SJSA1 (cell line): Measurements from ENCODE around the gene TOM1L1. TPM values are rescaled to one million over a fixed set of nuclear protein-coding genes. Genes with fewer than 3 reads are reported as not detected.

ENCODE experiments used
- DNase-seq, 2 experiments: peaks; one replicate each; pipeline ENCODE4 v3.0.0-alpha.2; 2015 to 2020; ENCODE audit warnings: low spot score in 2 of 2, low read depth in 1 of 2
- H3K27ac ChIP-seq: fragments of 250-450 bp; sonication (Bioruptor Pico); 2 replicates; pipeline ENCODE4 v1.5.1; 2020; ENCODE audit warnings: mild to moderate bottlenecking, moderate library complexity
- H3K27me3 ChIP-seq: fragments of 250-450 bp; sonication (Bioruptor Pico); replicated peaks from 2 replicates; pipeline ENCODE4 v1.5.1; 2020; ENCODE audit warnings: mild to moderate bottlenecking, moderate library complexity
- H3K36me3 ChIP-seq: fragments of 250-450 bp; sonication (Bioruptor Pico); 2 replicates; pipeline ENCODE4 v1.5.1; 2020; ENCODE audit warnings: mild to moderate bottlenecking
- H3K4me1 ChIP-seq: fragments of 250-450 bp; sonication (Bioruptor Pico); replicated peaks from 2 replicates; pipeline ENCODE4 v1.6.1; 2021; ENCODE audit warnings: mild to moderate bottlenecking
- H3K4me3 ChIP-seq: fragments of 250-450 bp; sonication (Bioruptor Pico); 2 replicates; pipeline ENCODE4 v1.5.1; 2020; ENCODE audit warnings: mild to moderate bottlenecking
- H3K9me3 ChIP-seq: fragments of 250-450 bp; sonication (Bioruptor Pico); replicated peaks from 2 replicates; pipeline ENCODE4 v1.5.1; 2020; ENCODE audit warnings: mild to moderate bottlenecking
- total RNA-seq: library from RNA; depleted of rRNA; stranded (reverse); fragments of >200 nt; shearing (Covaris generic); gene quantifications from 2 replicates; pipeline ENCODE4 v1.2.3, GENCODE V29; 2014

TOM1L1 gene
- total RNA-seq, 1 experiment from 2014 or later: 49.3 TPM

- Histone ChIP-seq H3K4me1 (no peaks in the 10 kb centered on the region), H3K27me3 (no peaks in the 10 kb centered on the region), H3K27ac (no peak overlapping the region), H3K9me3 (no peaks in the 10 kb centered on the region), H3K4me3 (no peak overlapping the region), H3K36me3 (no peaks in the 10 kb centered on the region)
- no peak for DNase-seq
These were observed 18.3 kb upstream of the TOM1L1 start for GRCh38 chr17:54882371-54882770.

GRCh38 chr17:54882950-54883349 is 17.7 kb upstream of the TOM1L1 start:
- no peaks in the 10 kb centered on the region for H3K4me1 ChIP-seq
- no peaks in the 10 kb centered on the region for H3K27me3 ChIP-seq
- no peaks in the 10 kb centered on the region for H3K36me3 ChIP-seq
- no peaks in the 10 kb centered on the region for H3K9me3 ChIP-seq
- H3K4me3 ChIP-seq: no peak overlapping the region
- DNase-seq: no peak
- H3K27ac ChIP-seq: no peak overlapping the region

- Histone ChIP-seq H3K36me3 (no peaks in the 10 kb centered on the region), H3K4me3 (no peak overlapping the region), H3K9me3 (no peaks in the 10 kb centered on the region), H3K27me3 (no peaks in the 10 kb centered on the region), H3K4me1 (no peaks in the 10 kb centered on the region), H3K27ac (no peak overlapping the region)
- no peak for DNase-seq
These were observed 16.7 kb upstream of the TOM1L1 start for GRCh38 chr17:54883939-54884338.

GRCh38 chr17:54887787-54888186 is 12.9 kb upstream of the TOM1L1 start:
- Histone ChIP-seq H3K36me3 (no peaks in the 10 kb centered on the region), H3K9me3 (no peaks in the 10 kb centered on the region), H3K27me3 (no peaks in the 10 kb centered on the region), H3K4me3 (no peak overlapping the region), H3K27ac (no peak overlapping the region), H3K4me1 (peaks cover 3% of the 10 kb centered on the region; the same call in 1 of the 2 replicates)
- no peak for DNase-seq

GRCh38 chr17:54888254-54888653 is 12.4 kb upstream of the TOM1L1 start:
- Histone ChIP-seq H3K27me3 (no peaks in the 10 kb centered on the region), H3K9me3 (no peaks in the 10 kb centered on the region), H3K4me3 (no peak overlapping the region), H3K4me1 (peaks cover 3% of the 10 kb centered on the region; the same call in 1 of the 2 replicates), H3K27ac (no peak overlapping the region), H3K36me3 (no peaks in the 10 kb centered on the region)
- DNase-seq: no peak

GRCh38 chr17:54888981-54889380 is 11.7 kb upstream of the TOM1L1 start:
- no peak for DNase-seq
- no peak overlapping the region for H3K27ac ChIP-seq

GRCh38 chr17:54891176-54891821 is 9.4 kb upstream of the TOM1L1 start:
- Histone ChIP-seq H3K4me1 (peaks cover 3% of the 10 kb centered on the region; the same call in 1 of the 2 replicates), H3K27me3 (no peaks in the 10 kb centered on the region), H3K4me3 (no peak overlapping the region), H3K27ac (no peak overlapping the region), H3K9me3 (no peaks in the 10 kb centered on the region), H3K36me3 (no peaks in the 10 kb centered on the region)
- peak; percentile 44 to 57 for DNase-seq

More at GRCh38 chr17:54888981-54889380, 11.7 kb upstream of the TOM1L1 start:
- Histone ChIP-seq H3K36me3 (no peaks in the 10 kb centered on the region), H3K9me3 (no peaks in the 10 kb centered on the region), H3K4me3 (no peak overlapping the region), H3K27me3 (no peaks in the 10 kb centered on the region), H3K4me1 (peaks cover 3% of the 10 kb centered on the region; the same call in 1 of the 2 replicates)

- Histone ChIP-seq H3K27ac (no peak overlapping the region), H3K4me1 (peaks cover 3% of the 10 kb centered on the region; the same call in 1 of the 2 replicates), H3K36me3 (no peaks in the 10 kb centered on the region), H3K4me3 (no peak overlapping the region), H3K27me3 (no peaks in the 10 kb centered on the region), H3K9me3 (no peaks in the 10 kb centered on the region)
- DNase-seq: no peak
These were observed 8.3 kb upstream of the TOM1L1 start for GRCh38 chr17:54892360-54892759.

- Histone ChIP-seq H3K9me3 (no peaks in the 10 kb centered on the region), H3K27me3 (0 out of 2 replicates have a peak, but pooled peaks cover 3% of the 10 kb centered on the region), H3K4me1 (peaks cover 12% of the 10 kb centered on the region), H3K4me3 (no peak overlapping the region), H3K27ac (no peak overlapping the region), H3K36me3 (no peaks in the 10 kb centered on the region; the same call in 1 of the 2 replicates)
- no peak for DNase-seq
These were observed 2.1 kb upstream of the TOM1L1 start for GRCh38 chr17:54898576-54898975.

- Histone ChIP-seq H3K4me1 (peaks cover 12% of the 10 kb centered on the region), H3K27me3 (0 out of 2 replicates have a peak, but pooled peaks cover 3% of the 10 kb centered on the region), H3K4me3 (no peak overlapping the region), H3K27ac (no peak overlapping the region), H3K9me3 (no peaks in the 10 kb centered on the region), H3K36me3 (no peaks in the 10 kb centered on the region; the same call in 1 of the 2 replicates)
- DNase-seq: no peak
These were observed 1.5 kb upstream of the TOM1L1 start for GRCh38 chr17:54899201-54899600.

GRCh38 chr17:54899721-54900456 is 763 bp upstream of the TOM1L1 start:
- H3K9me3 ChIP-seq: no peaks in the 10 kb centered on the region
- no peak for DNase-seq
- peaks cover 12% of the 10 kb centered on the region for H3K4me1 ChIP-seq
- H3K36me3 ChIP-seq: peaks cover 3% of the 10 kb centered on the region; the same call in 1 of the 2 replicates
- H3K4me3 ChIP-seq: peak overlapping the region; percentile 57
- H3K27ac ChIP-seq: no peak overlapping the region
- H3K27me3 ChIP-seq: 0 out of 2 replicates have a peak, but pooled peaks cover 3% of the 10 kb centered on the region

- no peak overlapping the region for H3K27ac ChIP-seq
- no peak for DNase-seq
- peaks cover 14% of the 10 kb centered on the region for H3K36me3 ChIP-seq
These were observed 674 bp downstream of the TOM1L1 start for GRCh38 chr17:54901230-54901822.

GRCh38 chr17:54902017-54902416 is 1.4 kb downstream of the TOM1L1 start:
- no peaks in the 10 kb centered on the region for H3K9me3 ChIP-seq
- DNase-seq: no peak
- H3K27me3 ChIP-seq: 0 out of 2 replicates have a peak, but pooled peaks cover 3% of the 10 kb centered on the region

More at GRCh38 chr17:54901230-54901822, 674 bp downstream of the TOM1L1 start:
- Histone ChIP-seq H3K4me1 (peaks cover 12% of the 10 kb centered on the region), H3K9me3 (no peaks in the 10 kb centered on the region), H3K4me3 (peak overlapping the region; percentile 57), H3K27me3 (0 out of 2 replicates have a peak, but pooled peaks cover 3% of the 10 kb centered on the region)

GRCh38 chr17:54902611-54903010 is 2.0 kb downstream of the TOM1L1 start:
- no peak for DNase-seq
- H3K36me3 ChIP-seq: peaks cover 19% of the 10 kb centered on the region

More at GRCh38 chr17:54902017-54902416, 1.4 kb downstream of the TOM1L1 start:
- Histone ChIP-seq H3K4me1 (peaks cover 12% of the 10 kb centered on the region), H3K36me3 (peaks cover 14% of the 10 kb centered on the region), H3K27ac (no peak overlapping the region), H3K4me3 (no peak overlapping the region)

More at GRCh38 chr17:54902611-54903010, 2.0 kb downstream of the TOM1L1 start:
- Histone ChIP-seq H3K27ac (no peak overlapping the region), H3K4me3 (no peak overlapping the region), H3K4me1 (peaks cover 12% of the 10 kb centered on the region), H3K9me3 (no peaks in the 10 kb centered on the region), H3K27me3 (0 out of 2 replicates have a peak, but pooled peaks cover 3% of the 10 kb centered on the region)
